ENCODE measurements around the gene SPACA6.
"Not testable (repeated sequence)": the region's sequence is repeated elsewhere in the genome, so short reads cannot be mapped to it uniquely, and the experiment has no call there.

SPACA6 gene

GRCh38 chr19:51693260-51693659 is at the start of gene SPACA6:
Gene SPACA6 (plus strand): TSS chr19:51693330. CDS start chr19:51693527, 197 bp downstream.
- peak; percentile 60 for DNase-seq (ENCODE audit: low spot score)

- DNase-seq (ENCODE audit: low spot score), result no peak
Observed at GRCh38 chr19:51644636-51645271, 48.4 kb upstream of the SPACA6 start.

DNA sequence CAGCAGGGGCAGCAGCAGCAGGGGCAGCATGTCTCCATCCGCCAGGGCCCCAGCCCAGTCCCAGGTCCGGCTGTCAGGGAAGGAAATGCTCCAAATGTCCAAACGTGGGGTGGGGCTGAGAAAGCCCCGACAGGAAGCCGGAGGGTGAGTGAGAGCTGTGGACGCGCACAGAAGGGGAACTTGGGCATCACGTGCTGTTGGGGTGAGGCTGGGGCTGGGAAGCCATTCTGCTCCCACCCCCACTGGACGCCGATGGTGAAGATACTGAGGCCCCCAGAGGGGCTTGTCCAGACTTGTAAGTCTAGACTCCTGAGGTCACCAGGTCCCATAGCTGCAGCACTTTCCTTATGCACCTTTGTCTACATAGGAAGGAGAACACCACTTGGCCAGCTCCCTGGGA is 46.4 kb upstream of the SPACA6 start, which contains the start of gene SIGLEC14:
TSS of gene SIGLEC14 (minus strand) at position 96 of the 400 bp plus-strand sequence. CDS start at position 30, 66 bp downstream.
- not testable (repeated sequence) for DNase-seq (ENCODE audit: low spot score)

DNA sequence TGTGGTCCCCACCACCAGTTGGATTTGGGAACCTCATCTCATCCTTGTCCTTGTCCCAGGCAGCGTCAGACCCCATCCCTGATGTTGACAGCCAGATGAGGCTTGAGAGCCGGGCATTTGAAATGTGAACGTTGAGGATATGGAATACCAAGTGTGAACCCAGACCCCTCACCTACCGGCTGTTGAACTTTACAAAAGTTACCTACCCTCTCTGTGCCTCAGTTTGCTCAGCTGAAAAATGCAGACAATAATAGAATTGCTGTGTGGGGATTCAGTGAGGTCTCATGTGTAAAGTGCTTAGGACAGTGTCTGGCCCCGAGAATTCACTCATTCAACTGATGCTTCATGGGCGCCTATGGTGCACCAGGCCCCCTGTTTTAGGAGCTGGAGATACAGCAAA is 45.8 kb upstream of the SPACA6 start:
- no peak for DNase-seq (ENCODE audit: low spot score)

GRCh38 chr19:51651216-51651846 is 41.8 kb upstream of the SPACA6 start:
- no peak for DNase-seq (ENCODE audit: low spot score)

DNA sequence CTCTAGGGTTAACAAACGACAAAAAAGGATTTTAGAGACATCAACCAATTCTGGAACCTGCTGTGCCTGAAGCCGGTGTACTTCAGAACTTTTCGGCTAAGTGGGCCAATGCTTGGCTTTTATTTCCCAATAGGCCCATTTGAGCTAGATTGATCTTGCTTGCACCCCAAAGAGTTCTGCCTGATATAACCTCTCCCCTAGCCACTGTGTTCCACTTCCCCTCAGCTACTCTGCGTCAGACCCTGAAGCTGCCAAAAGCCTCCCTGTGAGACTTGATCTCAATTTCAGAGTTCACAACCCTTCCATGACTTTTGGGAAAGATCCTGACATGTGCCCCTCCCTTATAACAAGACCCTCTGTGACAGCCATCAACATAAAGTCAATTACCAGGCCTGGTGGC is 40.9 kb upstream of the SPACA6 start:
- DNase-seq (ENCODE audit: low spot score), result no peak

DNA sequence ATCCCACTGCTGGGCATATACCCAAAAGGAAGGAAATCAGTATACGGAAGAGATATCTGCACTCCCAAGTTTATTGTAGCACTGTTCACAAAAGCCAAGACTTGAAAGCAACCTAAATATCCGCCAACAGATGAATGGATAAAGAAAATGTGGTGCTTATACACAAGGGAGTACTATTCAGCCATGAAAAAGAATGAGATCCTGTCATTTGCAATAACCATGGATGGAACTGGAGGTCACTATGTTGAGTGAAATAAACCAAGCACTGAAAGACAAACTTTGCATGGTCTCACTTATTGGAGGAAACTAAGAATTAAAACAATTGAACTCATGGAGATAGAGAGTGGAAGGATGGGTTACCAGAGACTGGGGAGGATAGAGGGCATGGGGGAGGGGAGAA is 40.0 kb upstream of the SPACA6 start:
- no peak for DNase-seq (ENCODE audit: low spot score)

DNA sequence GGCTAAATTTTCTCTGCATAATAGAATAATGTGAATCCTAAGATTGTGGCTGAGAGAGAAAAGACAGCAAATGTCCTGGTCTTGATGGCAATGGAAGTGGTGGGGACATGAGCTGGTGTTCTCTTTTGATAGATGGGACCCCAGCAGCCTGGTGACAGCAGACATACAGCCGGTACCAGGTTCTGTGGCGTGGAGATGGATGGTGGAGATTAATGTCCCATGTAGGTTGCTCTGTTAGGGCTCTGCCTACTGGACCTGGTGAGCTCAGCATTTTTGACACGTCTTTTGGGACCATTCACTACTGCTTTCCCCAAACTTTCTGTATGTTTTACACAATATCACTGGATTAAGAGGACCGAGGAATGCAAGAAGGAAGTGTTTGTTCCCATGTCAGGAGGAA is 38.3 kb upstream of the SPACA6 start:
- no peak for DNase-seq (ENCODE audit: low spot score)

DNA sequence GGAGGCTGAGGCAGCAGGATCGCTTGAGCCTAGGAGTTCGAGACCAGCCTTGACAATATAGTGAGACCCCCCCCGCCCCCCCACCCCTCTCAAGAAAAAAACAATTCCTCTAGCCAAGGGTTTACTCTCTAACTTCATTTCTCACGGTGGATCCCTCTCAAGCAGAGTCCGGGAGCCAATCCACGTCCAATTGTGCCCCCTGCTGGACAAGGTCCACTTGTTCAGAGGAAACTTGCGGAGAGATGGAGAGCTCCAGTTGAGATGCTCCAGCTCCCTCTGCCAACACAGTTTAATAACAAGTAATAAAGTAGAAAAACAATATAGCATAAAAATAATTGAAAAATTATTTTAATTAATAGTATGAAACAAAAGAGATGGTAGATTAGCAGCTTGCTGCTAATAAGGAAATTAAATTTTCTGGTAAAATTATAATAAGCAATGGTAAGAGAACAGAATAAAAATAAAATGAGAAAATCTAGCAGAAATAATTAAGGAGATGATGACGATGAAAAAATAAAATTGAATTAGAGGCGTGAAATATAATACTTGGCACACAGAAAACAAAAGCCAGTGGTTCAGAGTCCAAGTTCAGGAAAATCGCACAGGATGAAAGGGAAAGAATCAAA is 32.0 kb upstream of the SPACA6 start:
- peak; percentile 75 for DNase-seq (ENCODE audit: low spot score)

GRCh38 chr19:51663650-51664049 is 29.5 kb upstream of the SPACA6 start:
- DNase-seq (ENCODE audit: low spot score), result no peak

DNA sequence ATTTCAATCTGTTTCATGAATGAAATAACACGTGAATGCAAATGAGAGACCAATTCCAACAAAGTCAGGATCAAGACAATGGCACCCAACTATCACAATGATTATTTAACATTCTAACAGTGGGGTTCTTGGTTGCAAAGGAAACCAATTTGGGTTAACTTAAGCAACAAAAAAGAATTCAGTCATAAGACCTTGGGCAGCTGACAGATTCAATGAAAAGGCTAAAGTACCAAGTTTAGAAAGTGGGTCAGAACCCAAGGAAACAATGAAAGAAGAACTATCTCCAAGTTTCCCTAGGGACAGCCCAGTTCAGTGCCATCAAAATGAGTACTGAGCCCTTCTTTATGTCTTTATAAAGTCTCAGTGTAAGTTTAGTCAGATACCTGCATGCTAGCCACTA is 29.0 kb upstream of the SPACA6 start:
- DNase-seq (ENCODE audit: low spot score), result no peak

- no peak for DNase-seq (ENCODE audit: low spot score)
Observed at GRCh38 chr19:51664997-51665396, 28.1 kb upstream of the SPACA6 start.

- DNase-seq (ENCODE audit: low spot score), result no peak
Observed at GRCh38 chr19:51668216-51668615, 24.9 kb upstream of the SPACA6 start.

- DNase-seq (ENCODE audit: low spot score), result not testable (repeated sequence)
Observed at GRCh38 chr19:51675911-51676565, 17.1 kb upstream of the SPACA6 start.

DNA sequence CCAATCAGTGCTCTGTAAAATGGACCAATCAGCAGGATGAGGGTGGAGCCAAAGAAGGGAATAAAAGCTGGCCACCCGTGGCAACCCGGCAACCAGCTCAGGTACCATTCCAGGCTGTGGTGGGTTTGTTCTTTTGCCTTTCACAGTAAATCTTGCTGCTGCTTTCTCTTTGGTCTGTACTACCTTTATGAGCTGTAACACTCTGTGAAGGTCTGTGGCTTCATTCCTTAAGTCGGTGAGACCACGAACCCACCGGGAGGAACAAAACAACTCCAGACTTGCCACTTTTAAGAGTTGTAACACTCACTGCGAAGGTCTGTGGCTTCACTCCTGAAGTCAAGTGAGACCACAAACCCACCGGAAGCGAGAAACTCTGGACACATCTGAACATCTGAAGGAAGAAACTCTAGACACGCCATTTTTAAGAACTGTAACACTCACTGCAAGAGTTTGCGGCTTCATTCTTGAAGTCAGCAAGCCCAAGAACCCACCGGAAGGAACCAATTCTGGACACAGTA is 16.5 kb upstream of the SPACA6 start:
- DNase-seq (ENCODE audit: low spot score), result no peak

- DNase-seq (ENCODE audit: low spot score), result no peak
Observed at GRCh38 chr19:51680474-51680873, 12.7 kb upstream of the SPACA6 start.

DNA sequence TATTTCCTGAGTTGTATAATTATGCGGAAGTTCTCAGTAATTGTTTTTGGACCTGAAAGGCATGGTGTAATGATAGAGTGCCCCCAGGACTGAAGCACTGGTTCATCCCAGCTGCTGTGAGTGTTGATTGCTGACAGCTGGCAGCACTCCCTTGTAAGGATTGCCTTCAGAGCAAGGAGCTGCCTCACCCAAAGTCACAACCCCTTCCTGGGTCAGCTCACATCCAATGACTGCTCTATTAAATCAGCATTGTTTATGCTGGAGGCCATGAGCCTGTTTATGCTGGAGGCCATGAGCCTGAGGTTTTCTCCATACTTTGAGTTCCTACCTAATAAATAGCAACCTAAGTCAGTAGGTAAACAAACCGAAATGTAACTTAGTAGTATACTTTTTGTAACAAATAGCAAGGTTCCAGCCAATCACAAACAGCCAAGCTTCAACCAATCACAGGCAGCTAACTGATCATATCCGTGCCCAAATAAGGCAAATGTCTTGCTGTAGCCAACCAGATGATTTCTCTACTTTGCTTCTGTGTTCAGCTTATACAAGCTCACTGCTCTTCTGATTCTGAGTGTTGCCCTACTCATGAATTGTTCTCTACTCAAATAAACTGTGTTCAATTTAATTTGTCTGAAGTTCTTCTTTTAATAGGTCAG is 11.7 kb upstream of the SPACA6 start:
- DNase-seq (ENCODE audit: low spot score), result no peak

DNA sequence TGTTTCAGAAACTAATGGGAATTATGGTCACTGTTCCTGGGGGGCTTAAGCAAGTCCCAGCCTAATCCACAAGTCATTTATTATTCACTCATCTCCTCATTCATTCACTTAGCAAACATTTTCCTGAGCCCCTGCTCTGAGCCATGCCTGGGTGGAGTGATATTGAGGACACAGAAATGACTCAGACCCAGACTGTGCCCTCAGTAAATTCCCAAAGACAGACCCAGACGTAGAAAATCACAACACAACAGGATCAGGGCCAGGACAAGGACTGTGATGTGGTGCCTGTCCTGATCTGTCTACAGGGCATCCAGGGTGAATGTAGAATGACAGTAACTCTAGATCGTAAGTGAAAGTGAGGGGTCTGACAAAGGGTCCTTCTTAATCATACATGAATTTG is 7.0 kb upstream of the SPACA6 start:
- no peak for DNase-seq (ENCODE audit: low spot score)

GRCh38 chr19:51687791-51688670 is 5.1 kb upstream of the SPACA6 start:
- DNase-seq (ENCODE audit: low spot score), result no peak

DNA sequence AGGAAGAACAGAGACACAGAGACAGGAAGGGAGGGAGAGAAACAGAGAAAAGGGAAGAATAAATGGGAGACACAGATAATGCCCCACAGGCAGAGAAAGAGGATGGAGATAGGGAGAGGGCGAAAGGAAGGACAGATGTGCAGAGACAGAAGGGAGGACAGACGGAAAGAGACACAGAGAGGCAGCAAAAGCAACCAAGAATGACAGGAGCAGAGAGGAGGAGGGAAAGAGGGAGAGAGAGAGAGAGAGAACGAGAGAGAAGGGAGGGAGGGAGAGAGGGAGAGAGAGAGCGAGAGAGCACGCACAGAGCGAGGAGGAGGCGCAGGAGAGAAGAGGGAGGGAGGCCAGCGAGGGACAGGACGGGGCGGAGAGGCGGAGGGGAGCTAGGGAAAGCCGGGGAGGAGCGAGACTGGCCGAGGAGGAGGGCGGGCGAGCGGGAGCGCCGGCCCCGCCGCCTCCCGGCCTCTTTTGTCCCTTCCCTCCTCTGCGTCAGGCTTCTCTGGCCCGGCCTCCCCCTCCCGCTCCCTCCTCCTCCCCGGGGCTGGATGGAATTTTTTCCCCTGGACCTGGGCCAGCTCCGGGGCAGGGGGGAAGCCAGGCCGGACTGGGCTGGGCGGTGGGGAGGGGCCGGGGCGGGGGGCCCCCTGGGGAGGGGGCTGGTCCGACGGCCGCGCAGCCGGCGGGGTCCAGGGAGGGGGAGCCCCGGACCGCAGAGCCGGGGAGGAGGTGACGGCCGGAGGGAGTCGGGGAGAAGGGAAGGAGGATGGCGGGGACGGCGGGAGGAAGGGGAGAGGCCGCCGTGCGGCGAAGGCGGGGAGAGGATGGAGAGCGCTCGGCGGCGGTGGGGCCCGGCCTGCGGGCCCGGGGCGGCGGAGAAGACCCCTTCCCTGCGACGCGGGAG is 4.2 kb upstream of the SPACA6 start:
- peak; percentile 99 for DNase-seq (ENCODE audit: low spot score)

Data from left forelimb (tissue), 1 donor.